HG03103 (cell line): ENCODE measurements around the gene GATA5.
"Not testable (repeated sequence)": the region's sequence is repeated elsewhere in the genome, so short reads cannot be mapped to it uniquely, and the experiment has no call there.

Experiments used
- ATAC-seq: cut with Tn5 transposase; IDR thresholded peaks from one replicate; pipeline ENCODE4 v1.9.1; 2021; ENCODE audit warnings: low read depth; ENCODE audit not compliant: unreplicated experiment

GATA5 gene

DNA sequence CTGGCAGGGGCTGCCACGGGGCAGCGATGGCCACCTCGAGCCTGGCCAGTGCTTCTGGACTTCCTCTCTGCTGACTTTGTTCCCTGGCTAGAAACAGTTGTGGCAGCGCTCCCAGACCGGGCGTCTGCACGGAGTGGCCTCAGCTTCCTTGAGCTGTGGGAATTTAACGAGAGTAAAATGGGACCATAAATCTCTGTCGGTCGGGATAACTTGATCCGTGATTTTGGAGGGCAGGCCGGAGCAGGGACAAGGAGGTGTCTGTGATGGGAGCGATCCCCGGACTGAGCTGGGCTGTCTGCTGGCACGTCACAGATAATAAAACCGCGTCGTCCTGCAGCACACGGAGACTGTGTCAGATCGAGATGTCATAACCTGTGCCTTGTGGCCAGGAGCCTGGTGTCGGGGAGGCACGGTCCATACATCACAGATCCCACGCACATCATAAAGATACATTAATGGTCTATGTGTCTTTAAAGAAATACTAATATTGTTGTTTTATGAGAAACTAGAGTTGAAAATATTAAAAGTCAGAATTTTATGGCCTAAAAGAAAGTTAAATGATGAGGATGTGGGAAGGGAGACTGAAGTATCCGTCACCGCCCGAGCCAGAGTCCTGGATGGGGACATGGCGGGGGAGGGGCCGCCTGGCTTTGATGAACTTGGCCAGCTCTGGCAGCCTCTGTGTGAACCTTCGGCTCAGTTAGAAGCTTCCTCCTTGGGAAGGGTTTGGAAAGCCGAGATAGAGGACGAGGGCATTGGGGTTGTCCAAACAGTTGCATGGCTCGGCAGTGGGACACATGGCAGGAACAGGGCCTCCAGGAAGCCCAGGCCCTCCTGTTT, 41.9 kb downstream of the GATA5 start:
- ATAC-seq = no peak

GRCh38 chr20:62430866-62431447, 44.8 kb downstream of the GATA5 start:
- ATAC-seq = no peak

DNA sequence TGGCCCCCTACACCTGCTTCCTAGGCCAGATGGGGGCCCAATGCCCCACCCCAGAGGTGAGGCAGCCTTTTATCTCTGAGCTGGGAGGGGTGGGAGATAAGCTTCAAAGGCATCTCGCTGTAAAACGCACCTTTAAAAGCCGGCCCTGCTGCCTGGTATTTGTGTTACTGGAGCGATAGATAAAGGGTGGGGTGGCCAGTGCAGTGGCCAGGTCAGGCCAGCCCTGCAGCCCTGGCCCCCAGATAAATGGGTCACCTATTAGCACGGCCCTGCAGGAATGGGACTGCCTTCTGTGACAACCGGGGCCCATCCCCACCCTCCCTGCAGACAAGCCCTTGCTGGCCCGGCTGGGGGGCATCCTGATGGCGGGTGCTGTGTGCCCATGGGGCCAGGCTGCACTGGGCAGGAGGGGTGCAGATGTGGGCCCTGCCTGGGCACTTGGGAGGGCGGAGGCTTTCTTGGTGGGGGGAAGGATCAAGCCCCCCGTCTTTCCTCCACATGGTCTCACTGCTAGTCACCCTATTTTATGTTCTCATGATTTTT, 45.4 kb downstream of the GATA5 start:
- ATAC-seq = no peak

DNA sequence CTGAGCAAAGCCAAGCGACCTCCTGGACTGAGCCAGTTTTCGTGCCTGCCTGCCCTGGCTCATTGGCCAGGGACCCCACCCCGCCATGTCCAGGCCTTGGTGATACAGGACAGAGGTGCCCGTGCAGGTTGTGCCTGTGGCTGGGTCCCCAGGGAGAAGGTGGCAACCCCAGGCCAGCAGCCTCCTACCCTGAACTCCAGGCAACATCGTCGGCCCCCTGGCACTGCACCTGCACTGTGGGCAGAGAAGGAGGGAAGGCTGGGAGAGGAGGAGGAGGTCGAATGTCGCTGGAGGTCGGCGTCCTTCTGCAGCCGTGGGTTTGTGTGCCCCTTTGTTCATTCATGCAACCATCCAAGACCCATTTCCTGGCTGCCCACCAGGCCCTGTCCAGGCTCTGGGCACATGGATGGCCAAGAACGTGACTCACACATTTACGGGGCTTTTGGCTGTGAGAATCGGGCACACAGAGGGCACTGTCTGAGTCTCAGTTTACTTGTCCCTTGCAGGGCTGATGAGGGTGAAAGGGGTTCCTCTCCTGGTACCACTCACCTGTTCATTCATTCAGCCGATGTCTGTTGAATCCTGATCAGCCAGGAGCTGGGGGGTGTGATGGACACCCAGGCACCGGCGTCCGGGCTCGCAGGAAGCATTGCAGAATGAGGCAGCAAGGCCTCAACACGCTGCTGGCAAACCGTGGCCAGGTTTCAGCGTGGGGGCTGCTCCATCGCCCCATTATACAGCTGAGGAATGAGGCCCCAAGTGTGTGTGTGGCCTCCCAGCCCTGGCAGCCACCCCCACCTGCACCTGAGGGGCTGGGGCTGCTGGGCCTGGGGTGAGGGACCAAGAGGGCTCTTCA, 46.1 kb downstream of the GATA5 start:
- ATAC-seq = no peak

DNA sequence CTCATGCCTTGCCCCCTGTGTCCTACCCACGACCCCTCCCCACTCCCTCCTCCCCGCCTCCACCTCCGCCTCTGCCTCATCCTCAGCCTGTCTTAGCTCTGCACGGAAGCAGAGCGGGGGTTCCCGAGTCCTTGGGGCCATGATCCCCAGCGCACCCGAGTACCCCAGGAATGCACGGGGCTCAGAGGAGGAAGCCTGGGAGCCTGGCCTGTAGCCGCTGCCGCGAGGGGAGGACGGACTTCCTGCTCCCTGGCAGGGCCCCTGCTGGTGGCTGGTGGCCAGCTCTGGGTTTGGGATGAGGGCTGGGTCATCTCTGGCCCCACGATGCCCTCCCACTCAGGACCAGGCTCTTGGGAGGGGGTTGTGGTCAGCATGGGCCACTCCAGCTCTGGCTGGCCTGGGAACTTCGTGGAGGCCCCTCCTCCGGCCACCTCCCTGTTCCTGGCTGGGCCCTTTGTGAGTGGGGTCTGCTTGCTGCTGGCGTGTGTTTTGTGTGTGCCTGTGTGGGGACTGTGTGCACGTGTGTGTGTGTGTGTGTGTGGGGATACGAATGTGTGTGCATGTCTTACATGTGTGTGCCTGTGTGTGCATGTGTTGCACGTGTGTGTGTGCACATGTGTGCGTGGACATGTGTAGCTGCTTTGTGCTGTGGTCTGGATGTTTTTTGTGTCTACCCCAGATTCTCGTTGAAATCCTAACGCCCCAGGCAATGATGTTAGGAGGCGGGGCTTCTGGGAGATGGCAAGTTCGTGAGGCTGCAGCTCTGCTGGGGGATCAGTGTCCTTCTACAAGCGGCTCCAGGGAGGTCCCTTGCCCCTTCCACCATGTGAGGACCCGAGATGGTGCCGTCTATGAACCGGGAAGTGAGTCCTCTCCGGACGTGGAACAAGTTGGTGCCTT, 47.1 kb downstream of the GATA5 start:
- ATAC-seq = no peak

DNA sequence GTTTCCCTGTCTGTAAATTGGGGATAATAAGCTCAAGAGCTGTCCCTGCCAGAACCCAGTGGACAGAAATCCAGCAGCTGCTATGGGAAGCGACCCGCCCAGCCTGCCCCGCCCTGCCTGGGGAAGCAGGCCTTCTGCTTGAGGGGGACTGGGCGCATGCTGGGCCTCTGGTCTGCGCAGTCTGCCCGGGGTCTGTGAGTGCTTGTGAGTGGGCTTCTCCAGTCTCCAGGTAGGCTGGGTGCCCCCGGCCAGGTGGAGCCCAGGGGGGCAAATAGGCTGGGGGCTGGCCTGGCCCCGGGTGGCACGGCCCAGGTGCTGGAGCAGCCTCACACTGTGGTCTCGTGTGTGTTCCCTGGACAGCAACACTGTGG, 47.8 kb downstream of the GATA5 start:
- ATAC-seq = no peak

DNA sequence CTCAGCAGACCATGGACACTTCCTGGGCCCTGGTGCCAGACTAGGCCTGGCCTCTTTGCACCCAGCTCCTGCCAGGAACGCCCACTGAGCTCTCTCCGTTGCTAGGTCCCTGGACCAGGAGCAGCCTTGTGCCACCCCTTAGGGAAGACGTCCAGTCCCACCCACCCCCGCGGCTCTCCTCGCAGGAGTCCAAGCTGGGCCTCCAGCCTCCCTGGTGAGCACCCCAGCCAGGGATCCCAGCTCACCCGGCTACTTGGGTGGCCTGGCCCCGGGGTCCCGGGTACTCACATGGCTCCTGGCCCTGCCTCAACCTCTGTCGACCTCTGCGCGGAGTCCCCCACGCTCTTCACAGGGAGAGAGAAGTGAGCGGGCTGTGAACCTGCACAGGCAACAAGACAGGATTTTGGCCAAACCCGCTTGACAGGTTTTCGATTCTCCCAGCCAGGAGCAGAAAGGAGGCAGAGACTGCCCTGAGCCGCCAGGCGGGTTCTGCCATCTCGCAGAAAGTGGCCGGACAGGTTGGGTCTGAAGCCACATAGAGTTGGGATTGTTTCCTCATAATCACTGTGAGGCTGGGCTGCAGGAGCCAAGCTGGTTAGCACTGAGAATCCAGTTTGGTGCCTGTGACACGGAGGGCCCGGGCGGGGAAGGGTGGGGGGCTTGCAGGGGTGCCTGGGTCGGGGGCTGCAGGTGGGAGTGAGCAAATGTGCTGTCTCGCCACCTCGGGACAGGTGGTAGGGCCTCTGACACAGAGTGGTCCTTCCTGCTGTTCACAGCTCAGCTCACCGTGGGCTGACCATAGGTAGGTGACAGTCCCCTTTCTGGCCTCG, 48.4 kb downstream of the GATA5 start, which contains the start of gene RBBP8NL:
RBBP8NL (minus strand) TSS at position 368 of the 830 bp plus-strand sequence. CDS start 7,892 bp downstream, outside the sequence.
- no peak for ATAC-seq

- ATAC-seq = no peak
These were observed 49.1 kb downstream of the GATA5 start for GRCh38 chr20:62426699-62427131.

DNA sequence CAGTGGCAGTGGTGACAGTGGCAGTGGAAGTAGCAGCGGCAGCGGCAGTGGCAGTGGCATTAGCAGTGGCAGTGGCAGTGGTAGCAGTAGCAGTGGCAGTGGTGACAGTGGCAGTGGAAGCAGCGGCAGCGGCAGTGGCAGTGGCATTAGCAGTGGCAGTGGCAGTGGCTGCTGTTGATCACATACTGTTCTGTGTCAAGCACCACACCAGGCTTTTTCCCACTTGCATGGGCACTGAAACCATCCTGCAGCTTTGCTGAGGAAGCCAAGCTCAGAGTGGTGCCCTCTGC, 49.8 kb downstream of the GATA5 start:
- ATAC-seq = not testable (repeated sequence)

- ATAC-seq = no peak
These were observed 50.3 kb downstream of the GATA5 start for GRCh38 chr20:62425281-62426058.

DNA sequence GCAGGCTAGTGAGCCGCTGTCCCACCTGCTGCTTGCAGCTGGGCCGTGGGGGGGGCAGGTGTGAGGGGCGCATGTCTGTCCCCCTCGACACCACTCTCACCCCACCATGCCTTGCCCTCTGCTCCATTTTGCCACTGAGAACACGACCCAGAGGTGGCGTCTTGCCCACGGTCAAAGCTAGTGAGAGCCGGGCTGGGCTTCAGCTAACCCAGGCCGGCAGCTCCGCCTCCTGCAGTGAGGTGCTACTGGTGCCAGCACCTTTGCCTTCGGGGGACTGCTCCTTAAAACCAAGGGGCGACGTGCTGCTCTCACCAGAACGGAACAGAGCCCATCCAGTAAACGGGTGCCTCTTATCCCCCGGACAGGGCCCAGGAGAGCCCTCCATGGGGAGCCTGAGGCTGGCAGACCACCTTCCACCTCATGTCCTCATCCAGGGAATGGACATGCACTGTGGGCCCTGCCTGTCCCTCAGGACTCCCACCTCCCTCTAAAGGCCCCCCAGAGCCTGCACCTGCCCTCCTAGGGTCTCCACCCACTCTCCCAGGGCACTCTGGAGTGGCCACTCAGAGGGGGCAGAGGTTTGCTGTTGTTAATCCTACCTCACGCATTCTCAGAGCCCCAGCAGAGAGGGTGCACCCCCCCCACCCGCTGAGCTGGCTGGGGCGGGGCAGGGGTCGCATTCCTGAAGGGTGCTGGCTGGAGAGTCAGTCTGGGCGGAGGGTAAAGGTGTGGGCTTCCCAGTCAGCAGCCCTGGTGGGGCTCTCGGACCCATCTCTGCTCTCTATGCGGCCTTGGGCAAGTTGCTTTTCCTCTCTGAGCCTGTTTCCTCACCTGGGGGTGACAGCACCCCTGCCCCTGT, 51.3 kb downstream of the GATA5 start:
- no peak for ATAC-seq

GRCh38 chr20:62423326-62423706, 52.5 kb downstream of the GATA5 start:
- no peak for ATAC-seq

DNA sequence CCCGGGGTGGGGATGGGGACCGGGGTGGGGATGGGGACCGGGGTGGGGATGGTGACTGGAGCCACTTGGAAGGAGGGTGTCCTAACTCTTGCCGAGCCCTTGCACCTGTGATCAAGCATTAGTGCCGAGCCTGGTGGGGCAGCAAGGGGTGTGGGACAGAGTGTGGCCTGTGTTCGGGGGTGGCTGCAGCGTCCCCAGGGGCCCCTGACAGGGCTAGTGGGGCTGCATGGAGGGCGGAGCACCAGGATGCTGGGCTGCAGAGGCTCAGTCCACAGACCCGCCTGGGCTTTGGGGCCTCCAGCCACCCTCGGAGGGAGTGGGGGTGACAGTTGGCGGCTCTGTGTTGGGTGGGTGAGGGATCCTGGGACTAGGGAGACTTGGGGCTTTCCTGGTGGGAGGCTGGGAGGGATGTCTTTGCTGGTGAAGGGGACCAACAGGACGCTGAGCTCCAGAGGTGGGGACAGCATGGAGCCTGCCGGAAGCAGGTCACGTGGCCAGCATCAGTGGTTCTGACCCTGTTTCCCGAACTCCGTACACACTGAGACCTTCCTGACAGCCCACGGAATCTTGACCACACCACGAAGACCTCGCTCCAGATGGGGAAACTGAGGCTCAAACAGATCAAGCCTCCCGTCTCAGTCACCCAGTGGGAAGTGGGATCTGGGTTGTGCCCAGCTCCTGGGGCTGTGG, 53.0 kb downstream of the GATA5 start:
- no peak for ATAC-seq

DNA sequence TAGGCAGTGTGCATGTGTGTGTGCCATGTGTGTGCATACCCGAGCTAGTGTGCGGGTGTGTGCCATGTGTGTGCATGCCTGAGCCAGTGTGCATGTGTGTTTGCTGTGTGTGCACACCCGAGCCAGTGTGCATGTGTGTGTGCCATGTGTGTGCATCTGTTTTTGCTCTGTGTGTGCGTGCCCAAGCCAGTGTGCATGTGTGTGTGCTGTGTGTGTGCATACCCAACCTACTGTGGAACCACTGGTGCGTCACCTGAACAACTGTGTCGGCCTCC, 54.1 kb downstream of the GATA5 start:
- ATAC-seq = no peak

GRCh38 chr20:62420846-62421715, 54.7 kb downstream of the GATA5 start:
- ATAC-seq = no peak

DNA sequence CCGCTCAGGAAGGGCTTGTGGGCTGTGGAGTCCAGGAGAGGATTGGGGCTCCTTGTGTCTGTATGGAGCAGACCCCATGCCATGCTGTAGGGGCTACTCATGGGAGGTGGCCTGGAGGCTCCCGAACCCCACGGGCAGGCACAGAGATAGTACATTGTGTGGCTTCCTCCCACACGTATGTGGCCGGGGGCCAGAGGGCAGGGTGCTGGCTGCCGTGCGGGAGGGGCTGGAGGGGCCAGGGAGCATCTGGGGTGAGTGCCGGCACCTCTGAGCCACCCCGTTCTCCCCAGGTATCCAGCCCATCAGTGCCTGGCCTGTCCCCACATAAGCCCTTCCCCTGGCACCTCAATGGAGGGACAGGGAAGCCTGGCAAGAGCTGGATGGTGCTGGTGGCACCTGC, 56.0 kb downstream of the GATA5 start:
- ATAC-seq = no peak
